Effector CD8-positive, alpha-beta T cell (primary cell): Measurements from ENCODE around the gene LHX1.

Experiments
- DNase-seq: peaks from one replicate; lab custom pipeline; 2025; lab: John Stamatoyannopoulos, UW

The LHX1 gene

DNA sequence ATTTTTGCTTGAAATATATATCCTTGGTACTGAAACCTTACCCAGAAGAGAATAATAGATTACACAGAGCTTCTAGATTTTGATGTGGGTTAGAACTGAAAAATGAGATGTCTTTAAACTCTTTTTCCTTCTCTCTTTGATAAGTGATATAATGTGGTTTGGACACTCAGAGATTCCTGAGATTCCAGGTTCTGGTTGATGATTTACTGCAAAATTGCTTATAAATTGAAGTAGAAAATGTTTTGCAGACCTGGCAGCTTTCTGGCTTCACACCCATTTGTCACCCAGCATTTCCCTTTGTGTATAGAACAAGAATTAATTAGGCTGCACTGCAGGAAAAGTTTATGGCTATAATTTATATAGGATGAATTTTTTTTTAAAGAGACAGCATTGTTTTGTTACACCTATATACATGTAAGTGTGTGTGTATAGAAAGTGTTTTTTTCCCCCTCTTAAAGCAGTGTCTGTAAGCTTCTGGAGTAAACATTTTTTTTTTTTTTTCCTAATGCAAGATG is 35.0 kb downstream of the LHX1 start:
- no peak for DNase-seq

DNA sequence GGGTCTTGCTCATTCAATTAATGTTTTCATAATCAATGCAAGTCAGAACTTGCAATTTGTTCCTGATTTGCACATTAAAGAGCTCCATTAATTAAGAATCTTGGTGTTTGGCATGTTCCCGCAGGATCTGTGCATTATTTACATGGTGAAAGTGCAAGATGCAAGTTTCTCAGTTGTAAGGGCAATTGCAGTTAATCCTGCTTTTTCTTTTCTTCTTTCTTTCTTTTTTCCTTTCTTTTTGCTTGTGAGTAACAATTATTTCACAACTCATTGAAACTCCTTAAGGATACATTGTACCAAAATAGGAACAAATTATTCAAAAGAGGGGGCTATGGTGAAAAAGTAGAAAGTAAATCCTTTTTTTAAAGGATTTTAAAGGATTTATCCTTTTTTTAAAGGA is 35.6 kb downstream of the LHX1 start:
- DNase-seq, result no peak

DNA sequence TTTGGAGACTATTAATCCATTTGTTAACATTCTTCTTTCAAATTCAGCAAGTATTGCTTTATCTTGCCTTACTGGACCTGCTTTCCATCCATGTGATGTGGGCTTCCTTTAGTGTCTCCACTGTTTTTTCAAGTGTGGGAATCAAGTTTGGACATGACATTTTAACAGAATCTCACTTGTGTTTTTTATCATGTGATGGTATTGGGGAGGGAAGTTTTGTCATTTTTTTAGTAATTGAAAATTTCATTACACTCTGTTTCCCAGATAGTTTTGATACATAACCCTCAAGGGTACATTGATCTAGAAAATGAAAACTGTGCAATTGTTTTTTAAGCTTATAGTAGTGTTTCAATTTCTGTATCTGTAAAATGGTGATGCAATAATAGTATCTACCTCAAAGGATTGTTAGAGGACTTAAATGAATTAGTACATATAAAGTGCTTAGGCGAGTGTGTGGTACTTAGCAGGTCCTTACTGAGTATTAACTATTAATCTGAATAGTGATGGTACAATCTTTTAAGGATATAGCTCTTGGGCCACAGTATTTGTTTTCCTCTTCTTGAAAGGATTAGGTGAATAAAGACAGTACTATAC is 38.7 kb downstream of the LHX1 start:
- no peak for DNase-seq

DNA sequence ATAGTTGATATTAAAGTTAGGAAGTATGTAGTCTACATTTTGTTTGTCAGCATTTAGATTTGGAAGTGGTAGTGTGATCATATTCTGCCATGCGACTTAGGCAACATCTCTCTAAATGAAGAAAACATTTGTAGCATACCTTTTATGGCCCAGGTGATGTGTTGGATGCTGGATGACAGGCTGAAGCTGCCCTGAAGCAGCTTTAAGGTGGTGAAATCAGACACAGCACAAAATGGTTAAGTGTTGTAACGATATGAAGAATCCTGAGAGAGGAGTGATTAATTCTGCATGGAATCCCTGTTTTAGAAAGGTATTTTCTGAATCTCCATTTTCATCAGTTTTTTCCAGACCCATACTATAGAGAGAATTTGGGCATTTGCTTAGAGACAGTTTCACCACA is 39.8 kb downstream of the LHX1 start:
- no peak for DNase-seq

DNA sequence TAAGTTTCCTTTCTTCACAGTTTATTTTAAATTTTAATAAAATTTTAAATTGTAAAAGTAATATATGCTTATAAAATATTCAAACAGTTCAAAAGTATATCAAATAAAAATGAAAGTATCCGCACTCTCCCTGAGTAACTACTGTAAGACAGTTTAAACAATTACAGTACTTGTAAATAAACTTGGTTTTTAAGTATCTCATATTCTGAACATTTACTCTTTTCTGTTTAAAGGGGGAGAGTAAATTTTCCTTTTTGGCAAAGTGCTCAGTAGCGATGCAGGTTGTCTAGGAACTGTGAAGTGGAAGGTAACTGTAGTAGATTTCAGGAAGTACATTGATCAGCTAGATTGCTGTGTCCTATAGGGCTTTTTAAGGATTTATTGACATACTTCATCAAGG is 40.3 kb downstream of the LHX1 start:
- DNase-seq, result no peak

DNA sequence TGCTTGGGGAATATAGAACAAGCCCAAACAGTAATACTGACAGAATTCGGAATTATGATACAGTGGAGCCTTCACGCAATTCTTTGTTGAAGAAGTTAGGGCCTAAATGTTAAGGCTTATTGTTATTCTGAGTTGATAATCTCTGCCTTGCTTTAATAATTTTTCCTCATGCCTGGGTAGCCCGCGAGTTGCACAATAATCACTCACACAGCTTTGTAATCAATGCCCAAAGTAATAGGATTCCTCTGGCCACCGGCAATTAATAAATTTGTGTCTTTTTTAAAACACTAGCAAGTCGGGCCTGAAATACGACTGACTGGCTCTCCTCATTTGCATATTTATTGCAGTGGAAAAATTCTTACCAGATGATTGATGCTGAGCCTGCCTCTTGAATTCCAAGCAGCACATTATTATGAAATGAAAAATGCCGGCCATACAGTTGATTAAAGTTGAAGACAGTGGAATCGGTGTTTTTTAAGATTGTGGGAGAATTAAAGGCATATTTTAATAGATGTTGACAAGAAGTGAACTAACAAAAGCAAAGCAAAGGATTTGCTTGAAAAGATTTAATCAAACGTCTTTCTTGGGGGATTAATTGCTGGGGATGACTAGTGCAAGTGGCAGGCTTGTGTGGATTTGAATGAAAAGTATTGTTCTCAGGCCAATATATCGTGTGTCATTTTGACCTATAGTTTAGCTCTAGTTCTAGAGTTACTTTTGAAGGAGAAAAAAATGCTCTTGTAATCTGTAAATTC is 41.7 kb downstream of the LHX1 start:
- no peak for DNase-seq

DNA sequence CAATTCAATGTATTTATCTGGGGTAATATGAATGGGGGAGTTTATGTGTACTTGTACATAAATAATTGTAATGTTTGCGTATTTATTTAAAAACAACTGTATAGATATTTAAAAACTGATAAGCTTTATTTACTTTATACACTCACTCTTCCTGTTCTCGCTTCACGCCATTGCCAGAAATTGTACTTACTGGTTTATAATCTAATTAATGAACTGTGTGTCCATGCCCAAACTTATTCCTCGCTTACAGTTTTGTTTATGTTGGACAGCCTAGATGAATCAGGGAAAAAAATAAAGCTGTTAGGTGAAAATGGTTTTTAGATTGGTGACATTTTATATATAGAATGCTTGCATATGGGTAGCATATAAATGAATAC is 42.3 kb downstream of the LHX1 start:
- DNase-seq, result no peak

DNA sequence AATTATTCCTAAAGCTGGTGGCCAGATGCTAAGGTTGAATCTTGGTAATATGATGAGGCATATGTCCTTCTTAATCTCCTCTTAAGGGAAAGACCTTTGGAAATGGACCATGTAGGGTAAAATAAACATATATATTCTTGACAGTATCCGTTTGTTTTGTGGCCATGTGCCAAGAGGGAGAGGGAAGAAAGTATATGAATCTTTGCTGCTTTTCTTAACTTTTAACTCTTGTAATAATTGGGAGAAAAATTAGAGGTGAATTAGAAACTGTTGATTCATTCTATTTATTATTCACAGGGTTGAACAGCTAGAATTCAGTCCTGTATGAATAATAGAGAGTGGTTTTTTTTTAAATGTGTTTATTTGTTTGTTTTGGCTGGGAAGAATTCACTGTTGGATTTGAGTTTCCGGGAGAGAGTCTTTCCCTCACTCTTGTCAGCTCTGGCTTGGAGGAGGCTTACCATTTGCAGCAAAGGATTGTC is 43.0 kb downstream of the LHX1 start:
- no peak for DNase-seq

DNA sequence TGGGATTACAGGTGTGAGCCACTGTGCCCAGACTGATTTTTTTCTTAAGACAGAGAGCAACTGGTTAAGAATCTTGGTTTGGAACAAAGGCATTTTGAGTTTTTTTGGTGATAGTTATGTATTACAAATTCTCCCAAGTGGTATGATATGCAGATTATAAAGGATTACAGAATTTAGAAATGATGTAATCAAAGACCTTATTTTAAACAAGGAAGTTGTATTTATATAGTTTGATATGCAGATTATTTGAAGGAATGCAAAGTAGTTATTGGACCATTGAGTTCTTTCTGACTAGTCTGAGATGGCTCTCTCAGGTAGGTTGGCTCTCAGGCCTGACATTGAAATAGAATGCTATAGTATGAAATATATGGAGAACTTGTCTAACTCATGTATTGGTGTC is 46.3 kb downstream of the LHX1 start:
- DNase-seq, result no peak

DNA sequence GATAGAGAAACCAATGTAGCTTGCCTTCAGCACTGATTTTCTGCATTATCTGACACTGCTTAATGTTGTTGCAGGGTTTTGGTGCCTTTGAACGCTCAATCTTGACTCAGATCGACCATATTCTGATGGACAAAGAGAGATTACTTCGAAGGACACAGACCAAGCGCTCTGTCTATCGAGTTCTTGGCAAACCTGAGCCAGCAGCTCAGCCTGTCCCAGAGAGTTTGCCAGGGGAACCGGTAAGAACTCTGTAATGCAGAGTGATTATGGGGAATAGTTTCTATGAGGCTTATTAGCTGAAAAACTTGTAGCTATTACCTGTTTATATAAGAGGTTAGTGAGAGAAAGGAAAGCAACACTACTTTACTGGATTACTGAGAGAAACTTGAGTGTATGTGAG is 51.9 kb downstream of the LHX1 start:
- DNase-seq, result no peak

DNA sequence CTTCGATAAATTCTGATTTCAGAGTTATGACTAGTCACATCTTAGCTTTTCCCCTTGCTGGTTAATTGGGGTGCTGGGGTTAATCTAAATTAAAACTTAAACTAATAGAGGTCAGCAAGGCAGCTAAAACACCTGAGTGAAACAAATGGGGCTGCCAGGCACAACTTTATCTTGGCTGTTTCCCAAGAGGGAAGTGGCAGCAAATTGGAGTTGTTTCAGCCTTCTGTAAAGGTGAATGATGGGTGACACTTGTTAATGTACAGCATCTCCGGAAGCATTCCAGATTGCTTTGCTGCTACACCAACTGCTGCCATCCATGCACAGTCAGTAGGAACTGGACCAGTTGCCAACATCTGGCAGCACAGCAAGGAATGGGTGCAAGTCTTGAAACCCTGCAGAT is 55.4 kb downstream of the LHX1 start:
- DNase-seq, result no peak

DNA sequence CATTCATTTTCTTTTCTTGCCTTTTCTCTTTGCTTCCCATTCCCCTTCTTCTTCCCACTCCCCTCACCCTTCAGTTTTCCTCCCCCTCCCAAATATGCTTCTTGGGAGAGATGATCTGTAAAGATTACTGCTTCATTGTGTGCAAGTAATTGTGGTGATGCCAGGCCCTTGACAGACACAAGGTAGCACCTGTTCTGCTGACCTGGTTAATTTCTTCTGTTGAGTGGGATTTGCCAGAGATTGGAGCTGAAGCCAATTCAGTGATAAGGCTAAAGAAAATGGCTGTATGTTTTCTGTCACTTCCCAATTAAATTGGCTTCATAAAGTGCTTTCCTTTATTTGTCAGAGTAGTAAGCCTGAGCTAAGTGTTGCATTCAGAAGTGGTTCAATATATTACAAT is 56.0 kb downstream of the LHX1 start:
- DNase-seq, result no peak
